ENCODE measurements around the gene CEP164. TPM values are rescaled to one million over a fixed set of nuclear protein-coding genes. Genes with fewer than 3 reads are reported as not detected.

The CEP164 gene
- total and polyA plus RNA-seq, 2 of the 8 experiments (the other 6 are each of a cell fraction or from before 2014, with no cell fraction given): 8.4 to 20.8 TPM

GRCh38 chr11:117449111-117449693, 121.5 kb downstream of the CEP164 start (continued):
- TF ChIP-seq CHD7 (IDR thresholded peaks at IDR 0.05; ENCODE audit: insufficient replicate concordance, low read length): no peak
- TF ChIP-seq BRCA1 (IDR thresholded peaks at IDR 0.05; ENCODE audit: low read depth, low read length): no peak
- no peak for TF ChIP-seq E2F6 (IDR thresholded peaks at IDR 0.05)
- no peak for TF ChIP-seq EZH2 (IDR thresholded peaks at IDR 0.05; ENCODE audit: low read depth, low read length, severe bottlenecking)
- no peak for TF ChIP-seq SP4 (IDR thresholded peaks at IDR 0.05; ENCODE audit: low read length)
- TF ChIP-seq CEBPB (IDR thresholded peaks at IDR 0.05; ENCODE audit: low read depth, low read length): no peak
- TF ChIP-seq CBX8 (IDR thresholded peaks at IDR 0.05; ENCODE audit: borderline replicate concordance, low read depth, low read length): no peak
- TF ChIP-seq TAF7 (optimal IDR thresholded peaks at IDR 0.05; ENCODE audit: borderline replicate concordance, low read depth, low read length): no peak
- no peak for TF ChIP-seq KDM4A (IDR thresholded peaks at IDR 0.05; ENCODE audit: low read depth, low read length, severe bottlenecking)
- TF ChIP-seq SUZ12 (IDR thresholded peaks at IDR 0.05; ENCODE audit: low read length): no peak
- TF ChIP-seq POU5F1 (IDR thresholded peaks at IDR 0.05; ENCODE audit: low read depth, low read length): no peak
